Measurements from ENCODE around the gene NOL6.
A peak's percentile ranks its signal among the peaks of the same experiment; 100 is the strongest.

Gene NOL6

GRCh38 chr9:33447799-33448553 is 25.7 kb downstream of the NOL6 start:
- DNase-seq = no peak

- DNase-seq = peak; percentile 56
Measured at GRCh38 chr9:33446946-33447798, 26.6 kb downstream of the NOL6 start, which contains the start of gene AQP3. Gene AQP3, minus strand, starts transcription at chr9:33447593. Its CDS starts 63 bp downstream, at chr9:33447530.

- peak; percentile 20 for DNase-seq
Measured at GRCh38 chr9:33446240-33446945, 27.3 kb downstream of the NOL6 start.

GRCh38 chr9:33445389-33446239 is 28.1 kb downstream of the NOL6 start:
- DNase-seq = no peak

- DNase-seq = no peak
Measured at GRCh38 chr9:33443464-33444154, 30.1 kb downstream of the NOL6 start.

GRCh38 chr9:33443047-33443446 is 30.7 kb downstream of the NOL6 start:
- DNase-seq = no peak

GRCh38 chr9:33442125-33442524 is 31.6 kb downstream of the NOL6 start:
- no peak for DNase-seq

- no peak for DNase-seq
Measured at GRCh38 chr9:33440609-33441008, 33.1 kb downstream of the NOL6 start.

- no peak for DNase-seq
Measured at GRCh38 chr9:33440204-33440603, 33.5 kb downstream of the NOL6 start.

GRCh38 chr9:33439731-33440130 is 34.0 kb downstream of the NOL6 start:
- DNase-seq = no peak

GRCh38 chr9:33438926-33439680 is 34.6 kb downstream of the NOL6 start:
- DNase-seq = no peak

GRCh38 chr9:33437898-33438297 is 35.8 kb downstream of the NOL6 start:
- no peak for DNase-seq

- DNase-seq = no peak
Measured at GRCh38 chr9:33437205-33437604, 36.5 kb downstream of the NOL6 start.

GRCh38 chr9:33436445-33436844 is 37.3 kb downstream of the NOL6 start:
- no peak for DNase-seq

- no peak for DNase-seq
Measured at GRCh38 chr9:33435821-33436277, 37.9 kb downstream of the NOL6 start.

- no peak for DNase-seq
Measured at GRCh38 chr9:33434317-33435105, 39.2 kb downstream of the NOL6 start.

GRCh38 chr9:33433871-33434270 is 39.9 kb downstream of the NOL6 start:
- no peak for DNase-seq

GRCh38 chr9:33431420-33431819 is 42.3 kb downstream of the NOL6 start:
- no peak for DNase-seq

GRCh38 chr9:33430942-33431341 is 42.8 kb downstream of the NOL6 start:
- no peak for DNase-seq

All from GF-D8 (cell line).